HG03025 (cell line): ENCODE measurements around the gene YPEL1.
"Not testable (repeated sequence)": the region's sequence is repeated elsewhere in the genome, so short reads cannot be mapped to it uniquely, and the experiment has no call there.

Source experiments
- ATAC-seq: cut with Tn5 transposase; IDR thresholded peaks from one replicate; pipeline ENCODE4 v1.9.1; 2021; ENCODE audit warnings: mild to moderate bottlenecking, moderate library complexity; ENCODE audit not compliant: unreplicated experiment, low FRiP score

YPEL1 gene

DNA sequence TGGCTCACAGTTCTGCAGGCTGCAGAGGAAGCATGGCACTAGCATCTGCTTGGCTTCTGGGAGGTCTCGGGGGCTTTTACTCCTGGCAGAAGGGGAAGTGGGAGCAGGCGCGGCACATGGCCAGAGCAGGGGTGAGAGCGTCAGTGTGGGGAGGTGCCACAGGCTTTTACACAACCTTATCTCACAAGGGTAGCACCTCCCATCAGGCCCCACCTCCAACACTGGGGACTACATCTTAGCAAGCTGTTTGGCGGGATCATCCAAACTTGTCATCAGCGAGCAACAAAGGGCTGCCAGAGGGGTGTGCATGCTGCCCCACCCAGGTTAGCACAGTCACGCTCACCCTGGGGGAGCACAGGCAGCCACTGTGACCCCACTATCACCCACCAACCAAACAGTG is 18.9 kb upstream of the YPEL1 start:
- no peak for ATAC-seq

DNA sequence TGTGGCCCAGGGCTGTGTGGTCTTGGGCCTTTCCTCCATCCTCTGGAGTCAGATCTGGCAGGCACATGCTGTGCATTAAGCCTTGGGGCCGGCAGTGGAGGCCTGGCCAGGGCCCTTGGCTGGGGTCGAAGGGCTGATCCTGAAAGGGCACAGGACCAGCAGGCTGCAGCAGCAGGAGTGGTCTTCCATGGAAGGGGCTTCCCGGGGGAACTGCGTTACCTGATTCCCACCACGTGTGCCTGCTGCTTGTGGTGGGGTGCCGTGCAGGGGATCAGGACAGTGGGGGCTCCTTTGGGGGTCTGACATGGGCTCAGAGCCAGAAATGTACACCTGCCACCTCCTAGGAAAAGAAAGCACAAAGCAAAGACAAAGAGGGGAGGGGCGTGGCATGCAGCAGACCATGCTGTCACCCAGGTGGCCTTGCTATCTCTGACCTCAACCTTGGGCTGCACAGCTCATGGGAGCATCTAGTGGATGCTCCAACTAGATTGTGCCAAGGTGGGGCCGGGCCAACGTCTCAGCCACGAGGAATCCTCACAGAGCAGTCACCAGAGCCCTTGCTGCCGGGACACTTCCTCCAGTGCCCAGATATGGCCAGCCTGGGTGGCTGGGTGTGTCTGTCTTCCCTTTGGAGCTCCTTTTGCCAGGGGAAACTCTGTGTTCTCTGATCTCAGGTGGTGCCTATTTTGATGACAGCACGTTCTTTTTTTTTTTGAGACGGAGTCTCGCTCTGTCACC is 17.9 kb upstream of the YPEL1 start:
- ATAC-seq: no peak

GRCh38 chr22:21752276-21752675 is 16.7 kb upstream of the YPEL1 start:
- ATAC-seq: no peak

GRCh38 chr22:21745948-21746347 is 10.4 kb upstream of the YPEL1 start:
- ATAC-seq: no peak

GRCh38 chr22:21744917-21745316 is 9.3 kb upstream of the YPEL1 start:
- ATAC-seq: not testable (repeated sequence)

DNA sequence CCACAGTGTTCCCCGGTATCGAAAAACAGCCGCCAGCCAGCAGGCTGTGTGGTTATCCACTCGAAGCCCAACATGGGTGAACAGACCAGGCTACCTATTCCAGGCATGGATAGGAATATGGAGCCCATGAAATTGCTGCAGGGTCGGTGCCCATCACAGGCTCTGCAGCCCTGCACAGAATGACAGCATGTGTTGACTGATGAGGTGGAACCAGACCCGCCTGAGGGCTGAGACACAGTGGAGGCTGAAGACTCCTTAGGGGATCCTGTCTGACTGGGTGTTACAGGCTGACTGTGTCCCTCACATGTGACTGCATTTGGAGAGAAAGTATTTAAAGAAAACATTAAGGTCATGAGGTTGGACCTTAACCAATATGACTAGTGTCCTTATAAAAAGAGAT is 6.2 kb upstream of the YPEL1 start:
- no peak for ATAC-seq

- ATAC-seq: no peak
Observed at GRCh38 chr22:21741059-21741458, 5.5 kb upstream of the YPEL1 start.

DNA sequence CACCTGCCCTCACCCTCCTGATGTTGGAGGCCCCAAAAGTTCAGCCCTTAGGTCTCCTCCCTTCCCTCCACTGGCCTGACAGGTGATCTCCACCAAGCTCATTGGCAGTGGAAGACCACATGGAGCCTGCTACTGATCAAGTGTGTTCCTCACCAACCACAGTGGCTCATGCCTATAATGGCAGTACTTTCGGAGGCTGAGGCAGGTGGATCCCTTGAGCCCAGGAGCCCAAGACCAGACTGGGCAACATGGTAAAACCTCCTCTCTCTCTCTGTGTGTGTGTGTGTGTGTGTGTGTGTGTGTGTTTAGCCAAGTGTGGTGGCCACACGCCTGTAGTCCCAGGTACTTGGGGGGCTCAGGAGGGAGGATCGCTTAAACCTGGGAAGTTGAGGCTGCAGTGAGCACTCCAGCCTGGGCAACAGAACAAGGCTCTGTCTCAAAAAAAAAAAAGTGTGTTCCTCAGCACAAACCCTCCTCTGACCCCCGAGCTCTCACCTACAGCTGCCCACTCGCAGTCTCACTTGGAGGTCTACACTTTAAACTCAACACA is 4.3 kb upstream of the YPEL1 start:
- ATAC-seq: no peak

DNA sequence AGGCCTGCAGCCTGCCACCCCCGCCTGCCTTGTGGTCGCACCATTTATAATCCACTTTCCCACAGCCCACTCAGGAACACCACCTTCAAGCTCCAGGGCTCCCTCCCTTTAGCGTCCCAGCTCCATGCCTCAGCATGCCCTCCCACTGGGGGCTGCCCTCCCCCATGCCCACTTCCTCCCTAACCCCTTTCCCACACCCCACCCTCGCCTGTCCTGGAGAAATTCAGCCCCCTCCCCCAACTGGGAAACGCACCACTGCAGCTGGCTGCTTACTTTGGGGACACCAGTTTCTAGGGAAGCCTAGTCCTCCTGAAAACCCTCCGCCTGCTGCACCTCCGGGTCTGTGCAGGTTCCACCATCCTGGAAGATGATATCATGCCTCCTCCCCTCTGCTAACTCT is 3.4 kb upstream of the YPEL1 start:
- no peak for ATAC-seq

DNA sequence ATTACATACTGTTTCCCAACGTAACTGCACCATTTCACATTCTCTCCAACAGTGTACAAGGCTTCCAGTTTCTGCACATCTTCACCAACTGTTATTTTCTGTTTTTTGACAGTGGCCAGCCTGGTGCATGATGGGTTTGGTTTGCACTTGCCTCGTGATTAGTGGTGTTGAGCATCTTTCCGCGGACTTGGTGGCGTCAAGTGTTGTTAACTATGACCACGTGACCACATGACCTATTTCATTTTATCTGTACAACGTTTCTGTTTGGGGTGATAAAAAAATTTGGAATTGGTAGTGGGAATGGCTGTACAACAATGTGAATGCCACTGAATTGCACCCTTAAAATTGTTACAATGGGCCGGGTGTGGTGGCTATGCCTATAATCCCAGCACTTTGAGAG is 2.5 kb upstream of the YPEL1 start:
- no peak for ATAC-seq

GRCh38 chr22:21736948-21737347 is 1.4 kb upstream of the YPEL1 start:
- ATAC-seq: no peak

- no peak for ATAC-seq
Observed at GRCh38 chr22:21736084-21736642, 569 bp upstream of the YPEL1 start.

DNA sequence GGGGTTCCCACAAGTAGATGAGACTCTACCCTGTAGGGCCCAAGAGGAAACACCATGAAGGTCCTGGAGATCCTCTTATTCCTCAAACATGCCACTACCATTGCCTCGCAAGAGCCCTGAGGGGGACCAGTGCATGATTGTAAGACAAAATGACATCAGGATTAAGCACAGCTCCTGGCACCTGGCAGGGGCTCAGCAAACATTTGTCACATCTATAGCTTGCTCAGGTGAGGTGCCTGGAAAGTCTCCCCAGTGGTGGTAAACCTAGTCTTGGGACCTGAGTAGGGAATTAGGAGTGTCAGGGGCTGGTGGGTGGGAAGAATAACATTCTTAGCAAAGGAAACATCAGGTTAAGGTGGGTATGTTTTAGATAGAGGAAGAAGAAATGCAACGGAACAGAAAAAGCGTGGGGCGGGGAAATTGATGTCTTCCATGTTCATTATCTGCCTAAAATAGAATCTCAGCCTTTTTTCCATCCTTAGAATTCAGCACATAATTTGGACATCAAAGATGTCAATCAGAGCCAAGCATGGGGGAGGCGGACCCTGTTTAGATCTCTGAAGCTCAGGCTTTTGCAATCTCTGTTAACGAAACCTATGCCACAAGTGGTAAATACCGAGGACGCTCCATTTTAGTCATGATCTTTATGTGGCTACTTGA is 924 bp downstream of the YPEL1 start:
- no peak for ATAC-seq

DNA sequence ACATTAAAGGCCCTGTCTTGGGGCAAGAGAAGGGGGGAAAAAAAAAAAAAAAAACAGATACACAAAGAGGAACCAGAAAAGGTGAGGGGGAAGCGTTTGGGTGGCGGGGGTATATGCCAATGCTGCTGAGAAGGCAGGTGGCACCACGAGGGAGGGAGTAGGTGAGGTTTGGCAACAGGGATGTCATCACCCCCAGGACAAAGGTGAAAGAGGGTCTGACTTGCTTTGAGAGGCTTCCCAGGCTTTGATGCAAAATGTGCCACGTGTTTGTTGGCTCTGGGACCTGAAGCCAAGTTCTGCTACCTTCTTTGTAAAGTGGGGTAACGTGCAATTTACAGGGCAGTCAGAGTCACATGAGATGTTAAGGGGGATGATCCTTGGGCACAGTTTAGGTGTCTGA is 4.1 kb downstream of the YPEL1 start:
- no peak for ATAC-seq

DNA sequence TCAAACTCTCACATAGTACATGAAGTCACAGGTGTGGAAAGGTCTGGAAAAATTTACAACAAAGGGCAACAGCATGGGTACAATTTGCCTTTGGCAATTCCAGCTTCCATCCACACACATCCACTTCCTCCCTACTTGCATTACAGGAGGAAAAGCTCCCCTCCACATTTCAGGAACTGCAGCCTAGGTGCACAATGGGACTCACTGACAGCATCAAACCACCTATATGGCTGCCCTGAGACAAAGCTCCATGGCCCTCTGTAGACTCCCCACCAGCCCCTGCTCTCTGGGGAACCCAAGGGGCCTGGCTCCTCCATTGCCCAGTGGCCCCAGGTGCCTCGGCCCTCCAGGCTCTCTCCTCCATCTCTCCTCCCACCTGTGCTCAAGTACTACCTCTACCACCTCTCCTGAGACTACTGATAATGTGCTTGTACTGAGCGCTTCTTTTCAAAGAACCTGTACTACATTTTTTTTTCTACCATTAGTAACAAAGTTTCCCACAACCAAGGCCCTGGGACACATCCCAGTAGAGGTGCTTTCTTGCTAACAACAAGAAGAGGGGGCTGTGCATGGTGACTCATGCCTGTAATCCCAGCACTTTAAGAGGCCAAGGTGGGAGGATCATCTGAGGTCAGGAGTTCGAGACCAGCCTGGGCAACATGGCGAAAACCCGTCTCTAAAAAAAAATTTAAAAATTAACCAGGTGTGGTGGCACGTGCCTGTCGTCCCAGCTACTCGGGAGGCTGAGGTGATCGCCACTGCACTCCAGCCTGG is 4.9 kb downstream of the YPEL1 start:
- no peak for ATAC-seq

- not testable (repeated sequence) for ATAC-seq
Observed at GRCh38 chr22:21729184-21729583, 6.4 kb downstream of the YPEL1 start.

DNA sequence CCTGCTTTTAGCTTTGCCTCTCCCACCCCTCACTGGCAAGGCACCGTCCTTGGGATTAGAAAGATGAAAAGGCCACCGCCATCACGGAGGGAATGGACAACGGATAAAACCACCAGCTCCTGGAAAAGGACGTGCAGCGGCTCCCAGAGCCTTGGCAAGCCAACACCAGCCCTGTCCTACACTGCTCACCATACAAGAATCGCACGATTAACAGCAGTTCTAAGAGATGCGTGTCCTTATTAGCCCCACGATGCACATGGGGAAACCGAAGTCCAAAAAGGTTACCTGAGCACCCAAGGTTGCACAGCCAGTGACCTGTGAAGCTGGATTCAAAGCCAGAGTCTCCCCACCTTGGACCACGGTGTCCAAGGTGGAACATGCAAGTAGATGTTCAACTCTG is 7.3 kb downstream of the YPEL1 start:
- ATAC-seq: no peak

- ATAC-seq: no peak
Observed at GRCh38 chr22:21727768-21728167, 7.8 kb downstream of the YPEL1 start.

- ATAC-seq: no peak
Observed at GRCh38 chr22:21727159-21727558, 8.4 kb downstream of the YPEL1 start.

GRCh38 chr22:21726650-21727049 is 8.9 kb downstream of the YPEL1 start:
- ATAC-seq: no peak
